SU-DHL-6 (cell line): ENCODE results near the gene P4HB.

Experiments
- H2AFZ ChIP-seq: fragments of 200-600 bp; sonication (generic); 2 replicates; pipeline ENCODE4 v1.6.1; 2014; ENCODE audit warnings: low read depth, mild to moderate bottlenecking, moderate library complexity, mixed read lengths, antibody characterized with exemption, low read length; ENCODE audit not compliant: severe bottlenecking
- H3F3A ChIP-seq: fragments of 200-600 bp; shearing (Covaris generic); 2 replicates; pipeline ENCODE4 v1.6.0; 2016; ENCODE audit warnings: antibody characterized with exemption, mild to moderate bottlenecking; ENCODE audit not compliant: insufficient read depth
- H3K27ac ChIP-seq: fragments of 200-600 bp; sonication (generic); 2 replicates; pipeline ENCODE4 v1.5.1; 2016; ENCODE audit warnings: low read depth, mild to moderate bottlenecking, low read length, moderate library complexity, mixed read lengths
- H3K27me3 ChIP-seq: fragments of 200-600 bp; sonication (generic), shearing (Covaris generic); 2 replicates; pipeline ENCODE4 v1.6.0; 2014; ENCODE audit warnings: mild to moderate bottlenecking, low read length
- H3K36me3 ChIP-seq: fragments of 200-600 bp; sonication (generic); 2 replicates; pipeline ENCODE4 v1.6.1; 2014; ENCODE audit warnings: mild to moderate bottlenecking, low read length, mixed read lengths
- H3K4me2 ChIP-seq: fragments of 300-600, 200-600 bp; shearing (Covaris generic), sonication (generic); 2 replicates; pipeline ENCODE4 v1.6.0; 2014; ENCODE audit warnings: low read length, low read depth, mild to moderate bottlenecking; ENCODE audit not compliant: poor library complexity, severe bottlenecking
- H3K4me3 ChIP-seq: fragments of 200-600 bp; sonication (generic); 2 replicates; pipeline ENCODE4 v1.5.1; 2014; ENCODE audit warnings: antibody characterized with exemption, low read length, mild to moderate bottlenecking, mixed read lengths; ENCODE audit not compliant: insufficient read depth, poor library complexity, severe bottlenecking
- H3K79me2 ChIP-seq: fragments of 200-600 bp; sonication (generic); 2 replicates; pipeline ENCODE4 v1.6.1; 2014; ENCODE audit warnings: mild to moderate bottlenecking, low read length, moderate library complexity; ENCODE audit not compliant: insufficient read depth
- H3K9ac ChIP-seq: fragments of 200-600 bp; sonication (generic); 2 replicates; pipeline ENCODE4 v1.7.0; 2014; ENCODE audit warnings: mild to moderate bottlenecking, low read length
- H3K9me2 ChIP-seq: fragments of 200-600 bp; sonication (generic); replicated peaks from 2 replicates; pipeline ENCODE4 v1.6.1; 2014; ENCODE audit warnings: low read length; ENCODE audit not compliant: insufficient read depth
- H3K9me3 ChIP-seq: fragments of 200-600 bp; sonication (generic); 2 replicates; pipeline ENCODE4 v1.6.1; 2014; ENCODE audit warnings: low read length, mixed read lengths; ENCODE audit not compliant: insufficient read depth
- H4K20me1 ChIP-seq: fragments of 200-600 bp; sonication (generic); 2 replicates; pipeline ENCODE4 v1.6.1; 2014; ENCODE audit warnings: low read depth, mild to moderate bottlenecking, antibody characterized with exemption, low read length, moderate library complexity, mixed read lengths
- CTCF ChIP-seq: fragments of 200-600 bp; sonication (generic); IDR thresholded peaks from one replicate; pipeline ENCODE4 v1.5.1; 2017; ENCODE audit warnings: antibody characterized with exemption, mild to moderate bottlenecking, low read length, moderate library complexity; ENCODE audit not compliant: insufficient read depth, poor library complexity, severe bottlenecking
- EZH2phosphoT487 ChIP-seq: fragments of 200-600 bp; sonication (generic), shearing (Covaris generic); conservative IDR thresholded peaks from 2 replicates; pipeline ENCODE4 v1.6.1; 2018; ENCODE audit warnings: mild to moderate bottlenecking, antibody characterized with exemption, low read length, moderate library complexity, mixed read lengths

The P4HB gene

GRCh38 chr17:81885454-81885853 is 25.1 kb upstream of the P4HB start:
- Histone ChIP-seq H3K27me3 (no peaks in the 10 kb centered on the region), H3K9me3 (no peaks in the 10 kb centered on the region), H3K9me2 (no peaks in the 10 kb centered on the region), H3K4me2 (no peak overlapping the region), H3K9ac (no peak overlapping the region), H3K27ac (no peak overlapping the region), H4K20me1 (peaks cover 4% of the 10 kb centered on the region; the same call in 1 of the 2 replicates), H3K36me3 (peaks cover 34% of the 10 kb centered on the region), H3K79me2 (peaks cover 60% of the 10 kb centered on the region), H3F3A (no peaks in the 10 kb centered on the region), H3K4me3 (no peak overlapping the region), H2AFZ (no peak overlapping the region)
- TF ChIP-seq CTCF (no peak), EZH2phosphoT487 (no peak)

- Histone ChIP-seq H3K9me3 (no peaks in the 10 kb centered on the region), H3K4me3 (no peak overlapping the region), H3K9me2 (no peaks in the 10 kb centered on the region), H3K36me3 (peaks cover 30% of the 10 kb centered on the region), H3F3A (no peaks in the 10 kb centered on the region), H3K27ac (no peak overlapping the region), H3K4me2 (no peak overlapping the region), H4K20me1 (peaks cover 4% of the 10 kb centered on the region; the same call in 1 of the 2 replicates), H3K9ac (no peak overlapping the region), H2AFZ (no peak overlapping the region), H3K79me2 (peaks cover 56% of the 10 kb centered on the region), H3K27me3 (no peaks in the 10 kb centered on the region)
- TF ChIP-seq CTCF: no peak
- no peak for TF ChIP-seq EZH2phosphoT487
These were observed 24.6 kb upstream of the P4HB start for GRCh38 chr17:81884968-81885367.

- Histone ChIP-seq H3K9me3 (no peaks in the 10 kb centered on the region), H3K27ac (no peak overlapping the region), H3K4me3 (no peak overlapping the region), H3K27me3 (no peaks in the 10 kb centered on the region), H3K9ac (no peak overlapping the region), H3K79me2 (peaks cover 51% of the 10 kb centered on the region), H3K36me3 (peaks cover 31% of the 10 kb centered on the region; the same call in 1 of the 2 replicates), H2AFZ (no peak overlapping the region), H3K9me2 (no peaks in the 10 kb centered on the region), H3F3A (no peaks in the 10 kb centered on the region), H4K20me1 (peaks cover 4% of the 10 kb centered on the region; the same call in 1 of the 2 replicates), H3K4me2 (no peak overlapping the region)
- TF ChIP-seq CTCF (no peak), EZH2phosphoT487 (no peak)
These were observed 24.2 kb upstream of the P4HB start for GRCh38 chr17:81884520-81884919.
